Ishikawa (cell line): Measurements from ENCODE around the gene RGS7.

Experiments
- CEBPB ChIP-seq: IDR thresholded peaks from 2 replicates; pipeline ENCODE4 v1.6.1; 2012
- CREB1 ChIP-seq: IDR thresholded peaks from 2 replicates; pipeline ENCODE4 v1.6.1; 2012; ENCODE audit warnings: low read depth
- EGR1 ChIP-seq: IDR thresholded peaks from 2 replicates; pipeline ENCODE4 v1.6.1; 2012
- FOXM1 ChIP-seq: IDR thresholded peaks from 2 replicates; pipeline ENCODE4 v1.6.1; 2012; ENCODE audit warnings: low read depth, borderline replicate concordance
- RAD21 ChIP-seq: IDR thresholded peaks from 2 replicates; pipeline ENCODE4 v1.6.1; 2012; ENCODE audit warnings: low read depth
- YY1 ChIP-seq: IDR thresholded peaks from 2 replicates; pipeline ENCODE4 v1.6.1; 2012; ENCODE audit warnings: low read depth
- TF ChIP-seq, protein P1 (sequence below): IDR thresholded peaks from 2 replicates; pipeline ENCODE4 v1.6.1; 2012; ENCODE audit warnings: low read depth, mild to moderate bottlenecking

DNA sequence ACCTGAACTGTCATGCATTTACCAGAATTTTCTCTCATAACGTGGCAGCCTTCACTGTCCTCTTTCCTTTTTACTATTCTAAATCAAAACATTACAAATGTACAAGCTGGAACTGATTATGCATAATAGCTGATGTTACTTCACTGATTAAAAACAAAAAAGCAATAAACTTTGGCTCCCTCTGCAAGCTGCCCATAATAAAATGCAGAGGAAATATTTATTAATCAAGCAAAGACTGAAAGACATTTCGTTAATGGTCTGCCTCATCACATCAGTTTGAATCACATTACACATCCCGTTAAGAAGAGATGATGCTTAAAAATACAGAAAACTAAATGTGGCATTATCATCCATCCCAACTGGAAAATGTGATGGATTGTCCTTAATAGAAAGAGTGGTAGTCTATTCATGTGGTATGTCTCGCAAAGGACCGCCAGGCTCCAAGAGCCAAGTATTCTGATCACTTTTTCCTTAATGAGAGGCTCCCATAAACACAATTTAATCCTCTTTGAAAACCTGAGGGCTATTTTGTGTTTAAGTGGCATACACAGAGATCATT lies 225.3 kb downstream of the RGS7 start:
- TF ChIP-seq CREB1, result no peak
- TF ChIP-seq RAD21, result no peak
- TF ChIP-seq CEBPB, result no peak
- no peak for TF ChIP-seq EGR1
- TF ChIP-seq YY1, result no peak
- TF ChIP-seq, protein P1, sequence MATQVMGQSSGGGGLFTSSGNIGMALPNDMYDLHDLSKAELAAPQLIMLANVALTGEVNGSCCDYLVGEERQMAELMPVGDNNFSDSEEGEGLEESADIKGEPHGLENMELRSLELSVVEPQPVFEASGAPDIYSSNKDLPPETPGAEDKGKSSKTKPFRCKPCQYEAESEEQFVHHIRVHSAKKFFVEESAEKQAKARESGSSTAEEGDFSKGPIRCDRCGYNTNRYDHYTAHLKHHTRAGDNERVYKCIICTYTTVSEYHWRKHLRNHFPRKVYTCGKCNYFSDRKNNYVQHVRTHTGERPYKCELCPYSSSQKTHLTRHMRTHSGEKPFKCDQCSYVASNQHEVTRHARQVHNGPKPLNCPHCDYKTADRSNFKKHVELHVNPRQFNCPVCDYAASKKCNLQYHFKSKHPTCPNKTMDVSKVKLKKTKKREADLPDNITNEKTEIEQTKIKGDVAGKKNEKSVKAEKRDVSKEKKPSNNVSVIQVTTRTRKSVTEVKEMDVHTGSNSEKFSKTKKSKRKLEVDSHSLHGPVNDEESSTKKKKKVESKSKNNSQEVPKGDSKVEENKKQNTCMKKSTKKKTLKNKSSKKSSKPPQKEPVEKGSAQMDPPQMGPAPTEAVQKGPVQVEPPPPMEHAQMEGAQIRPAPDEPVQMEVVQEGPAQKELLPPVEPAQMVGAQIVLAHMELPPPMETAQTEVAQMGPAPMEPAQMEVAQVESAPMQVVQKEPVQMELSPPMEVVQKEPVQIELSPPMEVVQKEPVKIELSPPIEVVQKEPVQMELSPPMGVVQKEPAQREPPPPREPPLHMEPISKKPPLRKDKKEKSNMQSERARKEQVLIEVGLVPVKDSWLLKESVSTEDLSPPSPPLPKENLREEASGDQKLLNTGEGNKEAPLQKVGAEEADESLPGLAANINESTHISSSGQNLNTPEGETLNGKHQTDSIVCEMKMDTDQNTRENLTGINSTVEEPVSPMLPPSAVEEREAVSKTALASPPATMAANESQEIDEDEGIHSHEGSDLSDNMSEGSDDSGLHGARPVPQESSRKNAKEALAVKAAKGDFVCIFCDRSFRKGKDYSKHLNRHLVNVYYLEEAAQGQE, result no peak
- TF ChIP-seq FOXM1, result no peak
